Progenitor cell of endocrine pancreas (in vitro differentiated cells): ENCODE data around the gene REX1BD. TPM values are rescaled to one million over a fixed set of nuclear protein-coding genes. Genes with fewer than 3 reads are reported as not detected.
"Not testable (repeated sequence)": the region's sequence is repeated elsewhere in the genome, so short reads cannot be mapped to it uniquely, and the experiment has no call there.

ENCODE experiments used
- DNase-seq: peaks from one replicate; pipeline ENCODE4 v3.0.0; 2021; ENCODE audit warnings: low spot score; ENCODE audit not compliant: unreplicated experiment
- H3K27ac Mint-ChIP-seq: 2 replicates; pipeline ENCODE4 v1.8.0; 2021; ENCODE audit warnings: mild to moderate bottlenecking, moderate library complexity, mixed read lengths
- H3K27me3 Mint-ChIP-seq: 2 replicates; pipeline ENCODE4 v1.8.0; 2021; ENCODE audit warnings: mixed read lengths
- H3K36me3 Mint-ChIP-seq: 2 replicates; pipeline ENCODE4 v1.8.0; 2022; ENCODE audit warnings: mixed read lengths; ENCODE audit not compliant: insufficient read depth
- H3K4me1 Mint-ChIP-seq: 2 replicates; pipeline ENCODE4 v1.8.0; 2021; ENCODE audit warnings: low read depth, mixed read lengths
- H3K4me3 Mint-ChIP-seq: 2 replicates; pipeline ENCODE4 v1.8.0; 2021; ENCODE audit warnings: low read depth, mild to moderate bottlenecking, moderate library complexity, mixed read lengths
- H3K9me3 Mint-ChIP-seq: 2 replicates; pipeline ENCODE4 v1.8.0; 2021; ENCODE audit warnings: low read depth, mixed read lengths
- CTCF ChIP-seq: fragments of 200-600 bp; sonication (generic); IDR thresholded peaks from one replicate; pipeline ENCODE4 v1.5.0; 2021; ENCODE audit warnings: antibody characterized with exemption, mild to moderate bottlenecking; ENCODE audit not compliant: unreplicated experiment
- long read RNA-seq: library from polyadenylated mRNA; unstranded; transcript quantifications from one replicate; pipeline ENCODE4 v2.0.0, GENCODE V29; 2020
- total RNA-seq: library from RNA; stranded (reverse); gene quantifications from 2 replicates; pipeline ENCODE4 v1.2.1, GENCODE V29; 2021

REX1BD gene
- 66.5 and 67.4 TPM in 2 replicates for total RNA-seq
- long read RNA-seq, transcript REX1BD-205 (4 exons, 1,081 nt): major isoform, 8 of 19 reads
- long read RNA-seq, partial matches to known transcripts: 3 of 19 reads
- long read RNA-seq, other reads (novel, unspliced or antisense): 0 of 19 reads

DNA sequence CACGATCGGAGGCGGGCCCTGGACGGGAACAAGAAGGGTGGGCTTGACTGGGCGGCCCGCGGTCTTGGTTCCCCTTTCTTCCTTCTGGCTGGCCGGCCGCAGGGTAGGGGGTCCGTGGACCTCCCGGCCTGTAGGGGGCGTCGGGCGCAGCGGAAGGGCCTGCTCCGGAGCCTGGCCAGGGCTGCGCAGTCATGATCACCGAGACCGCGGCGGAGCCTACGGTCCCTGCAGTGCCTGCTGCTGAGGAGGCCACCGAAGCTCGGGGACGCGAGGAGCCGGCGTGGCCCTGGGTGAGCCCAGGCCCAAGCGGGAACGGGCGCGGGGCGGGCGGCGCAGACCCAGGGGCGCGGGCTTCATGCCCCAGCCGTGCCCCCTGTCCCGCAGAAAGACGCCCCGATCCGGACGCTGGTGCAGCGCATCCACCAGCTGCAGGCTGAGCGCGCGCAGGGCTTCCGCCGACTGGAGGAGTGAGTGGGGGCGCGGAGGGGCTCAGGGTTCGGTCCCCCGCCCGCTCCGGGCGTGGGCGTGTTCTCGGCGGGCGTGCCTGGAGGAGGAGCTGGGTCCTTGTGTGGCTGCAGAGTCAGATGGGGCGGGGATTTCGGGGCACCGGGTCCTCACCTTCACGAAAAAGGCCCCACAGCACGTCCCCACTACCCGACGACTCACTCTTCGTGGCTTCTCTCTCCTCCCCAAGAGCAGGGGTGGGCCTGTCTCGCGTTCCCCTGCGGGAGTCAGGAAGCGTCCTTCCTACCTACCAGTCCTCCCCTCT, at the start of gene REX1BD:
Gene REX1BD, plus strand, starts transcription at position 188 of the 769 bp plus-strand sequence. Its CDS starts 4 bp downstream, at position 192.
- DNase-seq: peak; percentile 72
- Mint-ChIP-seq H3K4me3 (peak within 1 kb of the TSS; percentile 78), H3K9me3 (no peaks in the 10 kb centered on the region)

DNA sequence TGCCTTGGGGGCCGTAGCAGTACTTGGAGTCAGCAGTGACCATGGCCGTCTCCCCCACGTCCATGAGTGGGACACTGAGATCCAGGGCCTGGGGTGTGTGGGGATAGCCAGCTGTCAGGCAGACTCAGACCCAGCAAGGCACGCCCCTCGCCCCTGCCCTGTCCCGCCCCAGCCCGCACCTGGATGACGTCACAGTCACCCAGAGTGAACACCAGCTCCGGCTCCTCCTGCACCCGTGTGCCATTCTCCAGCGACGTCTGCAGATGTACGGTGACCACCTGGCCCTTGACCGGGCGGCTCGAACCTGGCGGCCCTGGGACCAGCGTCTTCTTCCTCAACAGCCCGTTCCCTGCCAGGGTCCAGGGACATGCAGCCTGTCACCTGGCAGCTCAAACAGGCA, 49.2 kb upstream of the REX1BD start:
- Mint-ChIP-seq H3K4me3 (no peak overlapping the region), H3K36me3 (peaks cover 13% of the 10 kb centered on the region), H3K9me3 (no peaks in the 10 kb centered on the region), H3K27ac (no peak overlapping the region), H3K4me1 (peaks cover 6% of the 10 kb centered on the region), H3K27me3 (no peaks in the 10 kb centered on the region)
- no peak for TF ChIP-seq CTCF
- no peak for DNase-seq

More for the DNA sequence above, at the start of gene REX1BD:
- H3K27ac Mint-ChIP-seq: peak within 1 kb of the TSS; percentile 94
- peaks cover 2% of the 10 kb centered on the region for H3K36me3 Mint-ChIP-seq
- H3K4me1 Mint-ChIP-seq: peaks cover 13% of the 10 kb centered on the region
- H3K27me3 Mint-ChIP-seq: peaks cover 26% of the 10 kb centered on the region
- peak; percentile 97 for TF ChIP-seq CTCF

DNA sequence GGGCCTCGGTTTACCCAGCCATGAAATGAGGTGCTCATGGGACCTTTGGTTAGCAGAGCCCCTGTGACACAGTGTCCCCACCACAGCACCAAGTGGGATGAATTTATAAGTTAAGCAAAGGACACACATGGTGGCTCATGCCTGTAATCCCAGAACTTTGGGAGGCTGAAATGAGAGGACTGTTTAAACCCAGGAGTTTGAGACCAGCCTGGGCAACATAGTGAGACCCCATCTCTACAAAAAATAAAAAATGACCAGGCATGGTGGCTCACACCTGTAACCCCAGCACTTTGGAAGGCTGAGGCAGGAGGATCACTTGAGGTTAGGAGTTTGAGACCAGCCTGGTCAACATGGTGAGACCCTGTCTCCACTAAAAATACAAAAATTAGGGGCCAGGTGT, 48.4 kb upstream of the REX1BD start:
- not testable (repeated sequence) for H3K4me1 Mint-ChIP-seq, H3K9me3 Mint-ChIP-seq, H3K27ac Mint-ChIP-seq, DNase-seq, H3K27me3 Mint-ChIP-seq, H3K4me3 Mint-ChIP-seq
- peaks cover 12% of the 10 kb centered on the region for H3K36me3 Mint-ChIP-seq

- DNase-seq: no peak
- Mint-ChIP-seq H3K9me3 (no peaks in the 10 kb centered on the region), H3K36me3 (peaks cover 7% of the 10 kb centered on the region), H3K27ac (no peak overlapping the region), H3K4me3 (peak overlapping the region; percentile 50), H3K27me3 (no peaks in the 10 kb centered on the region), H3K4me1 (peaks cover 6% of the 10 kb centered on the region)
- no peak for TF ChIP-seq CTCF
These were observed 47.2 kb upstream of the REX1BD start for GRCh38 chr19:18541258-18541991.

DNA sequence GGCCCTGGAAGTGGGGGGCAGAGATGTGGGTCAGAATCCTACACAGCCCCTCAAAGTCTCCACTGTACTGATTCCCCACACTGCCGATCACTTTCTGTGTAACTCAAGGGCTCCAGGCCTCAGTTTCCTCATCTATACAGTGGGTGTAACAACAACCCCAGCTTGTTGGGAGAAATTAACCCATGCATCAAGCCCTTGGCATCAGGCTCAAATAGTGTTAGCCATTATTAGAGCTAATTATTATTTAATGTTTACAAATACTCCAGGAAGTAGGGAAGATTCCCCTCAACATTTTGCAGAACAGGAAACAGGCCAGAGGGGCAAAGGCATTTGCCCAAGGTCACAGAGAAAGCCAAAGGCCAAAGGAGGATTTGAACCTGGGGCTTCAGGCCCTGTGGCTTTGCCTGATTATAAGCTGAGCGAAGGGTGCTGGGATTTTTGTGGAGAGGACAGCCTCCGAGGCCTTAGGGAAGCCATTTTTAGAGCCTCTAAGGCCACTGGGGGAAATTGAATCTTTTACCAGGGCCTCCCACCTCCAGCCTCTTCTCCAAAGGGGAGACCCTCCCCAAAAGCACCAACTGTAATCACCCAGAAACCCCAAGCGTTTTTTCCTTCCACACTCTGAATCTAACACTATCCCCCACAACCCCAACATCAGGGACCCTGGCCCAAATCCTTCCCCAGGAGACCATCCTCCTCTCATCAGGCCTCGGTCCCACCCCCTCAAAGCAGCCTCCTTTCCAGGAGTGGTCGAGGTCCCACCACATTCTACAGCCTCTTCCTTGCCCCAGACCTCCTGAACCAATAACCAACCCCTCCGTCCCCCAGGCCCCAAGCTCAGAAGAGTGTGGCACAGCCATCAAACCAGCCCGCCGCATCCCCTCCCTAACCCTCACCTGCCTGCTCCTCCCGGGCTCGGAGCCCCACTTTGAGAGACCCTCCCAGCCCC, 46.3 kb upstream of the REX1BD start:
- Mint-ChIP-seq H3K9me3 (no peaks in the 10 kb centered on the region), H3K27me3 (no peaks in the 10 kb centered on the region), H3K27ac (peak overlapping the region; percentile 55), H3K36me3 (peaks cover 3% of the 10 kb centered on the region), H3K4me3 (peak overlapping the region; percentile 79), H3K4me1 (peaks cover 6% of the 10 kb centered on the region)
- TF ChIP-seq CTCF: no peak
- no peak for DNase-seq
